HG02798 (cell line): ENCODE data around the gene PITPNC1.
"Not testable (repeated sequence)": the region's sequence is repeated elsewhere in the genome, so short reads cannot be mapped to it uniquely, and the experiment has no call there.

ENCODE experiments used
- ATAC-seq: cut with Tn5 transposase; IDR thresholded peaks from one replicate; pipeline ENCODE4 v1.9.1; 2021; ENCODE audit warnings: mild to moderate bottlenecking; ENCODE audit not compliant: unreplicated experiment, poor library complexity

Gene PITPNC1

GRCh38 chr17:67479148-67479547 lies 102.1 kb downstream of the PITPNC1 start:
- ATAC-seq, result no peak

- not testable (repeated sequence) for ATAC-seq
Observed at GRCh38 chr17:67480959-67481358, 103.9 kb downstream of the PITPNC1 start.

GRCh38 chr17:67481808-67482207 lies 104.7 kb downstream of the PITPNC1 start:
- no peak for ATAC-seq

DNA sequence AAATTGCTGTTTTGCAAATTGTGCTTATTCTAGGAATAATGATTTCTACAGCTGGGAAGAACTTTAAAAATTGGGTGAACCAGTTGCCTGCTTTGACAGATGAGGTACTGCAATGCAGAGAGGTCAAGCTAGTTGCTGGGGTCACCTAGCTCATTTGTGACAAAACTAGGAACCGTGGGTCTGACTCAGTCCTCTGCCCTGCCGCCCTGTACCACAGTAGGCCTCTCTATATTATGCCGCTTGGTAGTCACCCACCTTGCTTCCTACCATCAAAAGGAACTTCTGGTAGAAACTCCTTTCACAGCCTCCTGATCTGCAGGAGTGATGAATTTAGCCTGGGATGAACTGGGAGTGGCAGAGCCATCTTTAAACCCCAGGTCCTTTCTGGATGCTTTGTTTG lies 105.7 kb downstream of the PITPNC1 start:
- no peak for ATAC-seq

DNA sequence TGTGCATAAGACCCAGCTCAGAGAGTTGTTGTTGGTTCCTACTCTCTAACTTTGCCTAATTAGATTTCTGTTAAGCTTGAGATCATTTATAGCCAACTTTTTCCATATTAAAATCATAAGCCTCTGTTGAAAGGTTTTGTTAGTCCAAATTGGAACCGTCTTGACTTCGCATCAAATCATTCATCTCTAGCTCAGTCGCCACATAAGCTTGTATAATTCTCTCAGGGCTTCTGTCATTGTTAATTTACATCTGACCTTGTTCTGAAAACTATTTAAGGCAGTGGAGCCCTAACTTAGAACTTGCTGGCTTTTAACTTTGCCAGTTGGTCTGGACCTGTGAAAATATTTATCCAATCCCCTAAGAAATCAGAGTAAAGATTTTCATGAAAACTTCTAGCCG lies 107.2 kb downstream of the PITPNC1 start:
- no peak for ATAC-seq

- no peak for ATAC-seq
Observed at GRCh38 chr17:67485666-67486065, 108.6 kb downstream of the PITPNC1 start.

- no peak for ATAC-seq
Observed at GRCh38 chr17:67487506-67487905, 110.4 kb downstream of the PITPNC1 start.

GRCh38 chr17:67488161-67488560 lies 111.1 kb downstream of the PITPNC1 start:
- ATAC-seq, result no peak

- no peak for ATAC-seq
Observed at GRCh38 chr17:67488768-67489167, 111.7 kb downstream of the PITPNC1 start.

DNA sequence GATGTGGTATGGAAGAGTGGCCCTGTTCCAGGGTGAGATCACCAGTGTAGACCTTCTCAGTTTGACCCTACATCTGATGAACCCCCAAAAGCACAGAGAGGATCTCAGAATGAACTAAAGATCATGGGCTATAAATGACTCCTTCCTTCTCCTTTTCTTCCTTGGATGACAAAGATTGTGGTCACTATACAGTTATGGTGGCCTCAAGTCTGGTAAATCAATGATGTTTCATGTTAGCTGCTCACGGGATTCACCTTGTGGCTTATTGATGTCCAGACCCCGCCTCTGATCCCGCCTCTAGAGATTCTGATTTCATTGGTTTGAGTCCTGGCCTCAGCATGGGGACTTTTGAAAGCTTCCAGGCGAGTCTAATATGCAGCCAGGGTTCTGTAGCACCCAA lies 112.2 kb downstream of the PITPNC1 start:
- no peak for ATAC-seq

DNA sequence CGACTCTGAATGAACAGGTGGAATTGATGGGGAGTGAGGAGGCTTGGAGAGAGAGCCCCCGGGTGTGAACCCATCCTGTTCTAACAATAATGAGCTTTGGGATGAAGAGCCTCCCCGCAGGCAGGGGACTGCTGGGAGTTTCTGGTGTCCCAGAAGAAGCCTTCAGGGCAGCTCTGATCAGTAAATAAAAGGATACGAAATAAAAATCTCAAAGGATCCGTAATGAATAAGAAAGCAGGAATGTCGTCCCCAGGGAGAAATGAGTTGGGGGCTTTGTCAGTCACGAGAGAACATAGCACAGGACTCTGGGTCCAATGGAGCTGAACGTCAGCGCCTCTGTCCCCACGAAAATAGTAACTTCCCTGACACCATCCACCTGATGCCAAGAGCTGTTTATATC lies 113.4 kb downstream of the PITPNC1 start:
- no peak for ATAC-seq

DNA sequence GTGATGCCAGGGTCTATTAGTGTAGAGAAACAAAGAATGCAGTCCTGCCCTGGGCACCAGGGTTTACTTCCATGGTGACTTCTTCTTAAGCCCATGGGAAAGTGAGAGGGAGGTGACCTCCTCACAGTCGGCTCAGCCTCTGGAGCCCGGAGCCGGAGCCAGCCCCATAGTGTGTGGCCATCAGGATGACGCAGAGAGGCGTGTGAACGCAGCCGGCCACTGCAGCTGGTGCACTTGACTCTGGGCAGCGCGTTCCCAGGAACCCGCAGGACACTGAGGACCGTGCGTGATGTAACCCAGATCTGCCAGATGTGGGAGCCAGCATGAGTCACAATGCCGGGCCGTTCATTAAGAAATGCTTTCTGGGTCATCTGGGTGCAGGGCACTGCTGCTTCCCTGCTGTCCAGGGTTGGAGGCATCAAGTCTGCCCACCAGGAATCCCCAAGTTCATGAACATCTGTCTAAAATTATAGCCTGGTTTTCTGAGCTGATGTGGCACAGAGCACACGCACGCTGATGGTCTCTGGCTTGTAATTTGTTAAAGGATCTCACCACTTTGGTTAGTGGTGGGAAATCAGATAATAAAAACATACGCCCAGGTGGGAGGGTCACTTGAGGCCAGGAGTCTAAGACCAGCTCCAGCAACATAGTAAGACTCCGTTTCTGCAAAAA lies 114.1 kb downstream of the PITPNC1 start:
- ATAC-seq, result no peak

DNA sequence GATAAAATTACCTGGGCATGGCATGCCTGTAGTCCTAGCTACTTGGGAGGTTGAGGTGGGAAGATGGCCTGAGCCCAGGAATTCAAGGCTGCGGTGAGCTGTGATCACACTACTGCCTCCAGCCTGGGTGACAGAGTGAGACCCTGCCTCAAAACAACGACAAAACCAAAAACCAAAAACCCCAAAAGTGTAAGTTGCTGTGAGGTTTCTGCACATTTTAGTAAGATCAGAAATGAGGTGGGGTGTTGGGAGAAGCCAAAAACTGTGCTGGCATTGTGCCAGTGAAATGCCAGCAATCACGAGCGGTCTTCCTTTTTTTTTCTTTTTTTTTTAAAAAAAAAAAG lies 114.6 kb downstream of the PITPNC1 start:
- ATAC-seq, result no peak

DNA sequence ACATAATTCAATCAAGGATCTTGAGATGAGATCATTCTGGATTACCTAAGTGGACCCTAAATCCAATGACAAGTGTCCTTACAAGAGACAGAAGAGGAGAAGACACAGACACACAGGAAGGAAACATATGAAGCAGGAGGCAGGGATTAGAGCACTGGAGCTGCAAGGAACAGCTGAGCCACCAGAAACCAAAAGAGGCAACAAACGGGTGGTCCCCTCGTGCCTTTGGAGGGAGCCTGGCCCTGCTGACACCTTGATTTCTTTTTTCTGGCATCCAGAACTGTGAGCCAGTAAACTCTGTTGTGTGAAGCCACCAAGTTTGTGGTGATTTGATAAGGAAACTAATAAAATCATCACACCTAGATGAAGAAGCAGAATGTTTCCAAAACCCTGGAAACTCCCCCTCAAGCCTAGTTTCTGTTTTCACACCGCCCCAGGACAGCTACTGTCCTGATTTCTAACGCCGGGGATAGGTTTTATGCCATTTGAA lies 115.2 kb downstream of the PITPNC1 start:
- no peak for ATAC-seq

- ATAC-seq, result no peak
Observed at GRCh38 chr17:67492824-67493517, 115.9 kb downstream of the PITPNC1 start.

DNA sequence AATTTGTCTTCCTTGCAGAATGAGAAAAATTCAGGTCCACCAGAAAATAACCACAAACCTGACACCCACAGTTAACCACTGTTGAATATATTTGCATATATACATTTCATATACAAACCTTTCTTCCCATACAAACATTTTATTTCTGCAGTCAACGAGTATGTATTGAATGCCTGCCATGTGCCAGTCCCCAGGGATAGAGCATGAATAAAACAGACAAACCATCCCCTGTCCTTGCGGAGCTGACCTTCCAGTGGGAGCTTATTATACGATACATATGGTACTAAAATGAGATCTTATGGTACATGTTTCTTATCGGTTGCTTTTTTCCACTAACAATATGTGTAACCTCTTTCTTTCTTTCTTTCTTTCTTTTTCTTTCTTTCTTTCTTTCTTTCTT lies 116.7 kb downstream of the PITPNC1 start:
- ATAC-seq, result no peak

GRCh38 chr17:67495534-67495933 lies 118.5 kb downstream of the PITPNC1 start:
- not testable (repeated sequence) for ATAC-seq

GRCh38 chr17:67496286-67496685 lies 119.2 kb downstream of the PITPNC1 start:
- ATAC-seq, result no peak

DNA sequence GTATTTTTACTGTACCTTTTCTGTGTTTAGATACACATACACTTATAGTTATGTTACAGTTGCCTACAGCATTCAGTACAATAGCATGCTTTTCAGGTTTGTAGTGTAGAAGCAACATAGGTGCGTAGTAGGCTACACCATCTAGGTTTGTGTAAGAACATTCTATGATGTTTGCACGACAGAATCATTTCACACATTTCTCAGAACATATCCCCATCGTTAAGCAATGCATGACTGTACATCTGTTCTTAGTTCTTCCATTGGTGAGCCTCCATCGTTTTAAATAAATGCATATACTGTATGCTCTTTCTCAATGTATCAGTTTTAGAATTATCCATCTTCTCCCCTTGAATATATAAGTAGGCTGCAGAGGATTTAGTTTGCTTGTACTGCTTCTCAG lies 122.6 kb downstream of the PITPNC1 start:
- ATAC-seq, result no peak

- ATAC-seq, result no peak
Observed at GRCh38 chr17:67500261-67500660, 123.2 kb downstream of the PITPNC1 start.

GRCh38 chr17:67500677-67501300 lies 123.7 kb downstream of the PITPNC1 start:
- ATAC-seq, result no peak

DNA sequence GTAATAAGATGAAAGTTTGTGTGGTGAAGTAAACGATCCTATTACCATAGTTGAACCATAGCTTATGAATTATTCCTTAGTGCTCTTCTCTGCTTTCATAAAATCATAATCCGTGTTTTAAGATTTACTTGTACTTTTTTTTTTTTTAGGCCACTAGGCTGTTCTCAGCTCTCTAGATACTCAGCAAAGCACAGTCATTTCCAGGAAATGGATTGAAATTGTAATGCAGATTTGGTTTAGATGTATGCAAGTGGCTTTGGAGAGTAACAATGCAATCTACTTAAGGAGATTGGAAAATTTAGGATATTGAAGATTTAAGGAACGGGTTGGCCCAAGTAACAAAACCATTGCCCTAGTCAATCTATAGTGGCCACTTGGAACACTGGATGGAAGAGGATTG lies 125.1 kb downstream of the PITPNC1 start:
- ATAC-seq, result no peak
